A549 (cell line): ENCODE measurements around the gene MAD1L1. TPM values are rescaled to one million over a fixed set of nuclear protein-coding genes. Genes with fewer than 3 reads are reported as not detected.

ENCODE experiments used
- ATAC-seq, 2 experiments: fragments of 200-7000 bp in 1 of 2; fragments of >200 bp in 1 of 2; cut with Nextera tagmentation in 1 of 2; cut with Tn5 transposase in 1 of 2; 3 replicates each; pipeline versions ENCODE4 v1.8.0 to v1.9.1; 2018 to 2020; ENCODE audit warnings: mild to moderate bottlenecking in 1 of 2, moderate library complexity in 1 of 2
- CTCF ChIA-PET: fragments of 300-600 bp; sonication (Branson Sonifier 250); formaldehyde crosslinking; extraction: SDS; loops from one replicate; lab custom pipeline; 2021; ENCODE audit warnings: antibody characterized with exemption, inconsistent platforms; lab: Yijun Ruan, JAX
- POLR2A ChIA-PET: fragments of 350-600 bp; formaldehyde crosslinking; extraction: SDS; loops from one replicate; lab custom pipeline; 2021; ENCODE audit warnings: antibody characterized with exemption, inconsistent platforms; lab: Yijun Ruan, JAX
- DNase-seq, 2 experiments: peaks; one replicate each; pipeline versions ENCODE4 v3.0.0 to v3.0.0-alpha.2; 2011 to 2016; ENCODE audit warnings: low read depth in 1 of 2, low spot score in 1 of 2
- FAIRE-seq: peaks from 2 replicates; lab custom pipeline; 2011; peaks lifted over from hg19 to GRCh38; lab: Jason Lieb, UNC
- H3K27ac ChIP-seq, 2 experiments: fragments of >200 bp; sonication (Bioruptor Twin); formaldehyde crosslinking; 3 replicates each; pipeline ENCODE4 v1.5.1; 2016 to 2017
- H3K4me1 ChIP-seq: fragments of >200 bp; sonication (Bioruptor Twin); formaldehyde crosslinking; 3 replicates; pipeline ENCODE4 v1.6.1; 2016
- H3K4me2 ChIP-seq: fragments of >200 bp; sonication (Bioruptor Twin); formaldehyde crosslinking; 3 replicates; pipeline ENCODE4 v1.6.1; 2016
- H3K4me3 ChIP-seq: fragments of >200 bp; sonication (Bioruptor Twin); formaldehyde crosslinking; 3 replicates; pipeline ENCODE4 v1.5.1; 2016
- H3K9me3 ChIP-seq: fragments of >200 bp; sonication (Bioruptor Twin); formaldehyde crosslinking; 3 replicates; pipeline ENCODE4 v1.6.1; 2016
- CBX8 ChIP-seq: fragments of 200-600 bp; sonication (generic); IDR thresholded peaks from 2 replicates; pipeline ENCODE4 v1.6.1; 2016
- CEBPB ChIP-seq, 2 experiments: fragments of >200 bp in 1 of 2; sonication (Bioruptor Twin) in 1 of 2; formaldehyde crosslinking in 1 of 2; IDR thresholded peaks; 2 replicates each; pipeline ENCODE4 v1.6.1; 2012 to 2016
- CHD2 ChIP-seq: fragments of 150-350 bp; IDR thresholded peaks from 2 replicates; pipeline ENCODE4 v1.6.1; 2014; ENCODE audit warnings: low read length; ENCODE audit not compliant: partially characterized antibody
- CHD4 ChIP-seq: fragments of 200-600 bp; sonication (generic); IDR thresholded peaks from 2 replicates; pipeline ENCODE4 v1.6.1; 2016; ENCODE audit warnings: antibody characterized with exemption, mild to moderate bottlenecking, borderline replicate concordance
- EHF ChIP-seq: fragments of 250-450 bp; sonication (Bioruptor Pico); IDR thresholded peaks from 2 replicates; pipeline ENCODE4 v1.5.0; 2020; ENCODE audit warnings: mild to moderate bottlenecking
- ELK1 ChIP-seq: fragments of 150-350 bp; IDR thresholded peaks from 2 replicates; pipeline ENCODE4 v1.6.1; 2014; ENCODE audit warnings: low read depth, mild to moderate bottlenecking, low read length
- ESRRA ChIP-seq: fragments of 150-350 bp; IDR thresholded peaks from 2 replicates; pipeline ENCODE4 v1.6.1; 2014; ENCODE audit warnings: mild to moderate bottlenecking, low read length, borderline replicate concordance
- FOXS1 ChIP-seq: fragments of 250-450 bp; sonication (Bioruptor Pico); IDR thresholded peaks from 2 replicates; pipeline ENCODE4 v1.5.0; 2020; ENCODE audit warnings: mild to moderate bottlenecking, moderate library complexity
- HES2 ChIP-seq: fragments of >200 bp; sonication (Bioruptor Twin); formaldehyde crosslinking; IDR thresholded peaks from 2 replicates; pipeline ENCODE4 v1.6.1; 2016
- HEYL ChIP-seq: fragments of 250-450 bp; sonication (Bioruptor Pico); IDR thresholded peaks from 2 replicates; pipeline ENCODE4 v1.8.0; 2021; ENCODE audit warnings: mild to moderate bottlenecking, moderate library complexity
- HOXA7 ChIP-seq: fragments of 250-450 bp; sonication (Bioruptor Pico); IDR thresholded peaks from 2 replicates; pipeline ENCODE4 v1.5.0; 2020; ENCODE audit warnings: mild to moderate bottlenecking, moderate library complexity
- JUN ChIP-seq, 2 experiments: fragments of >200 bp; sonication (Bioruptor Twin); formaldehyde crosslinking; IDR thresholded peaks; 2 replicates in 1 of 2; 3 replicates in 1 of 2; pipeline ENCODE4 v1.6.1; 2016 to 2017
- KDM5A ChIP-seq: fragments of 200-600 bp; sonication (generic); IDR thresholded peaks from 2 replicates; pipeline ENCODE4 v1.6.1; 2016; ENCODE audit warnings: antibody characterized with exemption, mild to moderate bottlenecking
- NPAS2 ChIP-seq: fragments of 250-450 bp; sonication (Bioruptor Pico); IDR thresholded peaks from 2 replicates; pipeline ENCODE4 v1.8.0; 2022; ENCODE audit warnings: mild to moderate bottlenecking, moderate library complexity, borderline replicate concordance
- POLR2A ChIP-seq: IDR thresholded peaks from 2 replicates; pipeline ENCODE4 v1.6.1; 2012; ENCODE audit warnings: mild to moderate bottlenecking, low read length
- POLR2AphosphoS2 ChIP-seq: conservative IDR thresholded peaks from 2 replicates; pipeline ENCODE4 v1.6.1; 2012; ENCODE audit warnings: low read length, improper control_type of control experiment, inconsistent platforms
- RAD21 ChIP-seq, 2 experiments: fragments of >200 bp in 1 of 2; sonication (Bioruptor Twin) in 1 of 2; formaldehyde crosslinking in 1 of 2; IDR thresholded peaks in 1 of 2; conservative IDR thresholded peaks in 1 of 2; 2 replicates in 1 of 2; 3 replicates in 1 of 2; pipeline ENCODE4 v1.6.1; 2012 to 2018; ENCODE audit warnings: inconsistent platforms in 1 of 2
- RARB ChIP-seq: fragments of 250-450 bp; sonication (Bioruptor Pico); IDR thresholded peaks from 2 replicates; pipeline ENCODE4 v1.8.0; 2021; ENCODE audit warnings: mild to moderate bottlenecking, moderate library complexity
- RCOR1 ChIP-seq: fragments of 150-350 bp; IDR thresholded peaks from 2 replicates; pipeline ENCODE4 v1.6.1; 2014; ENCODE audit warnings: antibody characterized with exemption, low read length, low read depth
- SMC3 ChIP-seq: fragments of >200 bp; sonication (Bioruptor Twin); formaldehyde crosslinking; IDR thresholded peaks from 3 replicates; pipeline ENCODE4 v1.6.1; 2018; ENCODE audit warnings: inconsistent platforms
- SREBF2 ChIP-seq: fragments of 450-650 bp; IDR thresholded peaks from 2 replicates; pipeline ENCODE4 v1.6.1; 2014; ENCODE audit warnings: mild to moderate bottlenecking, moderate library complexity
- TFCP2L1 ChIP-seq: fragments of 250-450 bp; sonication (Bioruptor Pico); IDR thresholded peaks from 2 replicates; pipeline ENCODE4 v1.5.0; 2021; ENCODE audit warnings: mild to moderate bottlenecking
- TP53 ChIP-seq: fragments of 250-450 bp; sonication (Bioruptor Pico); IDR thresholded peaks from 2 replicates; pipeline ENCODE4 v1.5.0; 2021; ENCODE audit warnings: mild to moderate bottlenecking, moderate library complexity
- ZFP36 ChIP-seq: fragments of 450-650 bp; IDR thresholded peaks from 2 replicates; pipeline ENCODE4 v1.6.1; 2014; ENCODE audit warnings: borderline replicate concordance; ENCODE audit not compliant: partially characterized antibody
- WGBS: methylation state at CpG from one replicate; pipeline ENCODE4 v1.1.6; 2017; ENCODE audit errors: missing lambda C conversion rate; 5-methylcytosine and 5-hydroxymethylcytosine counted together
- polyA plus RNA-seq, 4 experiments: library from polyadenylated mRNA; depleted of rRNA in 3 of 4; stranded (reverse); fragments of >200 nt; fragmentation: RNase III in 1 of 4; extraction: RNeasy Plus Mini Kit Qiagen cat#74134 plus additional on column Dnase treatment in 1 of 4; gene quantifications; 2 replicates in 3 of 4; 3 replicates in 1 of 4; pipeline ENCODE4 v1.2.3, GENCODE V29; 2011 to 2017

The MAD1L1 gene
- polyA plus RNA-seq, 2 of the 4 experiments (the other 2 are of a cell fraction), result 13.6 to 16.6 TPM

- WGBS, result 91% methylated on average over 34 of the region's 45 CpGs
These were observed 376.4 kb downstream of the MAD1L1 start for GRCh38 chr7:1856161-1856887.

DNA sequence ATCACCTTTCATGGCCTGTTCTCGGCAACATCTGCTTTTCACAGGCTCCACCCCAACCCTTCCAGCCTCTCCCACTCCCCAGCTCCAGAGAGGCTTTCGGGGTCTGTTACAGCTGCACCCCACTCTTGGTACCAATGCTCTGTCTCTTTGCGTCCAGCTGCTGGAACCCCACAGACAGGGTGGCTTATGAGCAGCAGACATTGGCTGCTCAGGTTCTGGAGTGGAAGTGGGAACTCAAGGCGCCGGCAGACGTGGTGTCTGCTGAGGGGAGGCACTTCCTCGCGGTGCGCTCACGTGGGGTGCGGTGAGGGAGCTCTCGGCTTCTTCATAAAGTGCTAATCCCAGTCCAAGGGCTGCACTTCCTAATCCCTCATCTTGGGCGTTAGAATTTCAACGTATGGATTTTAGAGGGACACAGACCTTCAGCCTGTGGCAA is 377.0 kb downstream of the MAD1L1 start:
- no peak for TF ChIP-seq POLR2AphosphoS2
- no peak for TF ChIP-seq HEYL (CRISPR knock-in tag)
- TF ChIP-seq CEBPB (IDR thresholded peaks at IDR 0.05), result no peak
- no peak for TF ChIP-seq CHD4
- no peak for TF ChIP-seq RCOR1
- TF ChIP-seq RAD21 (conservative IDR thresholded peaks at IDR 0.05 in 1 of 2, IDR thresholded peaks at IDR 0.05 in 1 of 2), result no peak
- TF ChIP-seq SREBF2, result no peak
- TF ChIP-seq HES2, result no peak
- no peak for TF ChIP-seq POLR2A
- TF ChIP-seq SMC3, result no peak
- no peak for TF ChIP-seq TP53 (CRISPR knock-in tag)
- no peak for TF ChIP-seq ZFP36
- TF ChIP-seq JUN (IDR thresholded peaks at IDR 0.05), result no peak
- TF ChIP-seq KDM5A, result no peak
- no peak for TF ChIP-seq EHF (CRISPR knock-in tag)
- no peak for TF ChIP-seq CBX8
- no peak for TF ChIP-seq FOXS1 (CRISPR knock-in tag)
- no peak for TF ChIP-seq CHD2
- ATAC-seq, result no peak
- Histone ChIP-seq H3K4me1 (no peaks in the 10 kb centered on the region), H3K4me2 (no peak overlapping the region), H3K9me3 (no peaks in the 10 kb centered on the region), H3K27ac (no peak overlapping the region), H3K4me3 (no peak overlapping the region)
- ChIA-PET CTCF (interaction anchor here (0.8 to 1.2 kb wide), 2 partner anchors 9 to 12 kb away, joined by 4 read pairs; no protein-coding TSS in a partner anchor), POLR2A (no interaction called here)
- no peak for FAIRE-seq
- no peak for DNase-seq
- 83% methylated on average over 14 of the region's 14 CpGs for WGBS

More at GRCh38 chr7:1856161-1856887, 376.4 kb downstream of the MAD1L1 start:
- Histone ChIP-seq H3K4me2 (no peak overlapping the region), H3K4me3 (no peak overlapping the region), H3K27ac (no peak overlapping the region), H3K4me1 (no peaks in the 10 kb centered on the region), H3K9me3 (no peaks in the 10 kb centered on the region)
- ChIA-PET CTCF (interaction anchor here (0.8 kb wide), 1 partner anchor 9 kb away, joined by 4 read pairs; no protein-coding TSS in a partner anchor), POLR2A (no interaction called here)
- TF ChIP-seq ESRRA (no peak), RARB (CRISPR knock-in tag) (no peak), TFCP2L1 (no peak), HOXA7 (CRISPR knock-in tag) (no peak), HEYL (CRISPR knock-in tag) (no peak), ELK1 (no peak), CHD2 (no peak), NPAS2 (CRISPR knock-in tag) (no peak), TP53 (CRISPR knock-in tag) (no peak)
- no peak for FAIRE-seq
- DNase-seq, result no peak
- ATAC-seq, result no peak
